Activated CD4-positive, alpha-beta T cell treated with anti-CD3 and anti-CD28 coated beads, Interleukin-2, amount 50 U/mL, for 48 hours (primary cell): ENCODE data around the gene FAP.

Experiments used
- DNase-seq, 2 experiments: peaks; one replicate each; pipeline ENCODE4 v3.0.0-alpha.2; 2020

The FAP gene

GRCh38 chr2:162123806-162124758, 119.2 kb downstream of the FAP start:
- no peak for DNase-seq
